ENCODE data around the gene CCT6A. TPM values are rescaled to one million over a fixed set of nuclear protein-coding genes. Genes with fewer than 3 reads are reported as not detected.
"Not testable (repeated sequence)": the region's sequence is repeated elsewhere in the genome, so short reads cannot be mapped to it uniquely, and the experiment has no call there.

CCT6A gene
- total RNA-seq, 6 experiments from 2014 or later = 164 to 197 (median 180) TPM

GRCh38 chr7:56048245-56048644 lies 3.3 kb upstream of the CCT6A start:
- no peak for TF ChIP-seq CTCF (IDR thresholded peaks at IDR 0.05)
- Mint-ChIP-seq H3K27ac (no peak overlapping the region), H3K36me3 (ENCODE audit: low read depth) (peaks cover 5% of the 10 kb centered on the region; the same call in 1 of the 2 replicates), H3K9me3 (no peaks in the 10 kb centered on the region), H3K4me1 (ENCODE audit: low read depth) (peaks cover 33% of the 10 kb centered on the region), H3K27me3 (ENCODE audit: insufficient read depth) (peaks cover 2% of the 10 kb centered on the region), H3K4me3 (no peak overlapping the region)
- DNase-seq = no peak

- peaks cover 38% of the 10 kb centered on the region for H3K4me1 Mint-ChIP-seq (ENCODE audit: low read depth)
These were observed 2.8 kb upstream of the CCT6A start for GRCh38 chr7:56048763-56049162.

GRCh38 chr7:56051053-56051338 lies 569 bp upstream of the CCT6A start:
- TF ChIP-seq CTCF (IDR thresholded peaks at IDR 0.05) = no peak
- Mint-ChIP-seq H3K4me1 (ENCODE audit: low read depth) (peaks cover 48% of the 10 kb centered on the region), H3K27me3 (ENCODE audit: insufficient read depth) (peaks cover 2% of the 10 kb centered on the region), H3K36me3 (ENCODE audit: low read depth) (0 out of 2 replicates have a peak, but pooled peaks cover 24% of the 10 kb centered on the region), H3K4me3 (peak overlapping the region; percentile 99), H3K9me3 (no peaks in the 10 kb centered on the region), H3K27ac (peak overlapping the region; percentile 98)
- DNase-seq = no peak

More at GRCh38 chr7:56048763-56049162, 2.8 kb upstream of the CCT6A start:
- not testable (repeated sequence) for H3K36me3 Mint-ChIP-seq (ENCODE audit: low read depth); H3K27ac Mint-ChIP-seq; H3K4me3 Mint-ChIP-seq; H3K27me3 Mint-ChIP-seq (ENCODE audit: insufficient read depth); H3K9me3 Mint-ChIP-seq; DNase-seq
- TF ChIP-seq CTCF (IDR thresholded peaks at IDR 0.05) = 0 out of 2 replicates have a peak, but pooled peaks have one; percentile 6

GRCh38 chr7:56053379-56053778 lies 1.8 kb downstream of the CCT6A start:
- Mint-ChIP-seq H3K27me3 (ENCODE audit: insufficient read depth) (peaks cover 2% of the 10 kb centered on the region), H3K27ac (peak overlapping the region; percentile 57)
- TF ChIP-seq CTCF (IDR thresholded peaks at IDR 0.05) = no peak

GRCh38 chr7:56053993-56054392 lies 2.4 kb downstream of the CCT6A start:
- Mint-ChIP-seq H3K27ac (peak overlapping the region; percentile 49), H3K27me3 (ENCODE audit: insufficient read depth) (peaks cover 2% of the 10 kb centered on the region), H3K4me1 (ENCODE audit: low read depth) (peaks cover 36% of the 10 kb centered on the region), H3K36me3 (ENCODE audit: low read depth) (peaks cover 34% of the 10 kb centered on the region; the same call in 1 of the 2 replicates), H3K9me3 (no peaks in the 10 kb centered on the region), H3K4me3 (peak overlapping the region; percentile 57; the same call in 1 of the 2 replicates)
- no peak for TF ChIP-seq CTCF (IDR thresholded peaks at IDR 0.05)
- no peak for DNase-seq

More at GRCh38 chr7:56053379-56053778, 1.8 kb downstream of the CCT6A start:
- no peaks in the 10 kb centered on the region for H3K9me3 Mint-ChIP-seq
- H3K4me3 Mint-ChIP-seq = peak overlapping the region; percentile 99
- DNase-seq = no peak
- H3K36me3 Mint-ChIP-seq (ENCODE audit: low read depth) = peaks cover 30% of the 10 kb centered on the region; the same call in 1 of the 2 replicates
- peaks cover 38% of the 10 kb centered on the region for H3K4me1 Mint-ChIP-seq (ENCODE audit: low read depth)

GRCh38 chr7:56062382-56062781 lies 10.8 kb downstream of the CCT6A start:
- Mint-ChIP-seq H3K4me3 (peak overlapping the region; percentile 63), H3K27me3 (ENCODE audit: insufficient read depth) (no peaks in the 10 kb centered on the region; the same call in none of the 2 replicates)

More at GRCh38 chr7:56062382-56062781, 10.8 kb downstream of the CCT6A start:
- TF ChIP-seq CTCF (IDR thresholded peaks at IDR 0.05) = no peak
- H3K27ac Mint-ChIP-seq = peak overlapping the region; percentile 84
- DNase-seq = peak; percentile 78
- H3K4me1 Mint-ChIP-seq (ENCODE audit: low read depth) = peaks cover 57% of the 10 kb centered on the region
- peaks cover 51% of the 10 kb centered on the region for H3K36me3 Mint-ChIP-seq (ENCODE audit: low read depth)
- no peaks in the 10 kb centered on the region for H3K9me3 Mint-ChIP-seq
